LNCAP (cell line): ENCODE results near the gene MAGI2.

ENCODE experiments used
- CTCF ChIP-seq: fragments of 450-650 bp; IDR thresholded peaks from 2 replicates; pipeline ENCODE4 v1.5.1; 2017; ENCODE audit warnings: mild to moderate bottlenecking

Gene MAGI2

GRCh38 chr7:78420001-78420400 lies 1033.5 kb downstream of the MAGI2 start:
- TF ChIP-seq CTCF, result no peak

GRCh38 chr7:78417180-78417853 lies 1036.2 kb downstream of the MAGI2 start:
- no peak for TF ChIP-seq CTCF

- no peak for TF ChIP-seq CTCF
Observed at GRCh38 chr7:78413568-78413967, 1039.9 kb downstream of the MAGI2 start.

GRCh38 chr7:78412216-78412858 lies 1041.1 kb downstream of the MAGI2 start:
- TF ChIP-seq CTCF, result no peak

GRCh38 chr7:78407031-78407430 lies 1046.4 kb downstream of the MAGI2 start:
- TF ChIP-seq CTCF, result no peak

- no peak for TF ChIP-seq CTCF
Observed at GRCh38 chr7:78406531-78406930, 1046.9 kb downstream of the MAGI2 start.

- no peak for TF ChIP-seq CTCF
Observed at GRCh38 chr7:78402096-78402495, 1051.4 kb downstream of the MAGI2 start.
